ENCODE results near the gene OPTC.

Gene OPTC

GRCh38 chr1:203492748-203493130 is 1.2 kb upstream of the OPTC start:
- H3K27me3 Mint-ChIP-seq: peaks cover 40% of the 10 kb centered on the region
- peaks cover 3% of the 10 kb centered on the region for H3K4me1 Mint-ChIP-seq
- H3K36me3 Mint-ChIP-seq: no peaks in the 10 kb centered on the region
- no peak for ATAC-seq
- no peaks in the 10 kb centered on the region for H3K9me3 Mint-ChIP-seq
- no peak overlapping the region for H3K27ac Mint-ChIP-seq
- no peak overlapping the region for H3K4me3 Mint-ChIP-seq

GRCh38 chr1:203495845-203496244 is 1.9 kb downstream of the OPTC start:
- no peaks in the 10 kb centered on the region for H3K9me3 Mint-ChIP-seq
- no peak overlapping the region for H3K27ac Mint-ChIP-seq
- no peaks in the 10 kb centered on the region for H3K4me1 Mint-ChIP-seq
- H3K27me3 Mint-ChIP-seq: peaks cover 39% of the 10 kb centered on the region
- no peak overlapping the region for H3K4me3 Mint-ChIP-seq
- H3K36me3 Mint-ChIP-seq: no peaks in the 10 kb centered on the region
- no peak for ATAC-seq

- H3K4me1 Mint-ChIP-seq: no peaks in the 10 kb centered on the region
- H3K4me3 Mint-ChIP-seq: no peak overlapping the region
- peaks cover 31% of the 10 kb centered on the region for H3K27me3 Mint-ChIP-seq
- H3K9me3 Mint-ChIP-seq: no peaks in the 10 kb centered on the region
- no peak for ATAC-seq
- no peak overlapping the region for H3K27ac Mint-ChIP-seq
- no peaks in the 10 kb centered on the region for H3K36me3 Mint-ChIP-seq
Observed at GRCh38 chr1:203497269-203497777, 3.4 kb downstream of the OPTC start.

GRCh38 chr1:203499643-203500278 is 5.8 kb downstream of the OPTC start:
- H3K4me3 Mint-ChIP-seq: no peak overlapping the region
- H3K27me3 Mint-ChIP-seq: peaks cover 31% of the 10 kb centered on the region
- peaks cover 5% of the 10 kb centered on the region for H3K4me1 Mint-ChIP-seq
- no peaks in the 10 kb centered on the region for H3K9me3 Mint-ChIP-seq
- peak; percentile 78 for ATAC-seq
- H3K36me3 Mint-ChIP-seq: no peaks in the 10 kb centered on the region
- no peak overlapping the region for H3K27ac Mint-ChIP-seq

- no peaks in the 10 kb centered on the region for H3K9me3 Mint-ChIP-seq
- peaks cover 31% of the 10 kb centered on the region for H3K27me3 Mint-ChIP-seq
- H3K4me3 Mint-ChIP-seq: no peak overlapping the region
- peaks cover 5% of the 10 kb centered on the region for H3K4me1 Mint-ChIP-seq
- no peak overlapping the region for H3K27ac Mint-ChIP-seq
- ATAC-seq: peak; percentile 42
- H3K36me3 Mint-ChIP-seq: no peaks in the 10 kb centered on the region
Observed at GRCh38 chr1:203500279-203500678, 6.3 kb downstream of the OPTC start.

GRCh38 chr1:203503836-203504235 is 9.9 kb downstream of the OPTC start:
- Mint-ChIP-seq H3K4me3 (no peak overlapping the region), H3K4me1 (peaks cover 5% of the 10 kb centered on the region), H3K27me3 (peaks cover 24% of the 10 kb centered on the region), H3K9me3 (no peaks in the 10 kb centered on the region), H3K27ac (no peak overlapping the region), H3K36me3 (no peaks in the 10 kb centered on the region)
- ATAC-seq: no peak

DNA sequence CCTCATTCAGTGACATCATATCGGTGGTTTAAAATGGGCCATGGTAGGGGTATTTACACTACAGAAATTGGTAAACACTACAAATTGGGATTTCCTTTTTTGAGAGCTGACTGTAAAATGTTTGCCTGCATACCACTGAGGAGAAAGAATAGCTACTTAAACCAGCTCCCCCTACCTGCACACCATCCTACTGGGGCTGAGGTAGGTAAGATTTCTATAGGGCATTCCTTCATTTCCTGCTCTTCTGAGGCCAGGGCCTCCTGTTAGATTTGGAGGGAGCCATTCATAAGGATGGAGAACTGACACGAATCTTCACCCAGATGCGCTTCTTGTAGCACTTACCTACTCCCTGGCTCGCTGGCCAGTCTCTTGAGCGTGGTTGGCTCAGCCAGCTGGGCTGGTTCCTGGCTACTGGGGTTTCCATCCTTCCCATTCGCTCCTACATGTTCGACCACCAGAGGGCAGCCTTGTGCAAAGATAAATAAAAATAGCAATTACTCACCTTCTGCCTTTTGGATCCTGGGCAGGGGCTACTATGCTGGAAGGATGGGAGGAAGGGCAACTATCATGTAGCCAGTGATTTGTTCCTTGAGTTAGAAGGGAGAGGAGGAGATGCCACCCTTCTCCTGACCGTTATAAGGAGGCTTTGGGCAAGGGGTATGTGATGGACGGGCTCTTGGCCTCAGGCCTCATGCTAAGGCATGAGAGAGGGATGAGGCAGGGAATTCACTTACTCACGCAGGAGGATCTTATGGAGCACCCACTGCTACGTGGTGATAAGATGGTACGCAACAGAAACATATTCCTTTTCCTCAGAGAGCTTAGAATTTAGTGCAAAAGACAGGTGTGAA is 10.7 kb downstream of the OPTC start:
- peaks cover 5% of the 10 kb centered on the region for H3K4me1 Mint-ChIP-seq
- H3K36me3 Mint-ChIP-seq: no peaks in the 10 kb centered on the region
- no peak overlapping the region for H3K4me3 Mint-ChIP-seq
- no peaks in the 10 kb centered on the region for H3K9me3 Mint-ChIP-seq
- peaks cover 24% of the 10 kb centered on the region for H3K27me3 Mint-ChIP-seq
- no peak overlapping the region for H3K27ac Mint-ChIP-seq
- ATAC-seq: peak; percentile 63

GRCh38 chr1:203505526-203506204 is 11.7 kb downstream of the OPTC start:
- H3K27me3 Mint-ChIP-seq: peaks cover 24% of the 10 kb centered on the region
- H3K36me3 Mint-ChIP-seq: no peaks in the 10 kb centered on the region
- H3K4me1 Mint-ChIP-seq: peaks cover 5% of the 10 kb centered on the region
- no peak overlapping the region for H3K27ac Mint-ChIP-seq
- H3K4me3 Mint-ChIP-seq: no peak overlapping the region
- ATAC-seq: no peak
- H3K9me3 Mint-ChIP-seq: no peaks in the 10 kb centered on the region

DNA sequence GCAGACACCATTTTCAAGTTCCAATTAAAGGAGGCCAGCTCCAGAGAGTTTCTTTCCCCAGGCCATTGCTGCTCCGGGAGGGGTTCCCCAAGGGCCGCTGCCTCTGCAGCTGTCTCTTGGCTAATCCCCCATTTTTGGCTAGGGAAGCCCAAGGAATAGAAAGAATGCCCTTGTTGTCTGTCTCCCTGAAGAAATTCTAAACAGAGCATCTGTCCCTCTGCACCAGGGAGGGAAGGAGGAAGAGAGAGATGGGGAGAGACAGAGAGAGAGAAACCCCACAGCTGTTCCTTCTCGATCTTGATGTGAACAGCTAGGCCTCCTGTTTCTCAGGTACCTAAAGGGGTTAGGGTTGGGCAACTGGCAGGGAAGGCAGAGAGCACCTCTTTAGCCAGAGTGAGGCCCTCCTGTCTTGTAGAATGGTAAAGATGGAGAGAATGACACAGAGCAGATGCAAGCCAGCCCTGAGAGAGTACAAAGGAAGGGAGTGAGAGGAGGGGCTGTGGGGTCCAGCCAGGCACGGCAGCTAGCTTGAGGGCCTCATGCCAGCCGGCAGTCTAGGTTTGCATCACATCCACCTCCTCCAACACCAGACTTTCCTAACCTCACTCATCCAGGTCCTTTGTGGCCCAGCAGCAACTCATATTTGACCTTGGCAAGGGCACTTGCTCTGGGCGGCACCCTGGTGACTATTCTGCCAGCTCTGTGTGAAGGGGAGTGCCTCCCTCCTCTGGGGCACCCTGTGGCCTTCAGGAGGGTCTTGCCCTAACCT is 13.1 kb downstream of the OPTC start:
- H3K4me3 Mint-ChIP-seq: no peak overlapping the region
- no peak for ATAC-seq
- H3K36me3 Mint-ChIP-seq: no peaks in the 10 kb centered on the region
- H3K4me1 Mint-ChIP-seq: peaks cover 5% of the 10 kb centered on the region
- peaks cover 20% of the 10 kb centered on the region for H3K27me3 Mint-ChIP-seq
- H3K9me3 Mint-ChIP-seq: no peaks in the 10 kb centered on the region
- peak overlapping the region; percentile 2 for H3K27ac Mint-ChIP-seq

- Mint-ChIP-seq H3K27ac (no peak overlapping the region), H3K36me3 (no peaks in the 10 kb centered on the region), H3K4me3 (no peak overlapping the region), H3K9me3 (no peaks in the 10 kb centered on the region), H3K27me3 (peaks cover 13% of the 10 kb centered on the region), H3K4me1 (peaks cover 11% of the 10 kb centered on the region)
- no peak for ATAC-seq
Observed at GRCh38 chr1:203507759-203508158, 13.8 kb downstream of the OPTC start.

- no peaks in the 10 kb centered on the region for H3K36me3 Mint-ChIP-seq
- no peak overlapping the region for H3K4me3 Mint-ChIP-seq
- ATAC-seq: no peak
- no peaks in the 10 kb centered on the region for H3K9me3 Mint-ChIP-seq
- no peak overlapping the region for H3K27ac Mint-ChIP-seq
- H3K4me1 Mint-ChIP-seq: peaks cover 19% of the 10 kb centered on the region
- peaks cover 5% of the 10 kb centered on the region for H3K27me3 Mint-ChIP-seq
Observed at GRCh38 chr1:203508463-203509073, 14.6 kb downstream of the OPTC start.

- Mint-ChIP-seq H3K36me3 (no peaks in the 10 kb centered on the region), H3K27ac (no peak overlapping the region), H3K27me3 (no peaks in the 10 kb centered on the region), H3K9me3 (no peaks in the 10 kb centered on the region), H3K4me1 (peaks cover 23% of the 10 kb centered on the region), H3K4me3 (no peak overlapping the region)
- ATAC-seq: no peak
Observed at GRCh38 chr1:203509135-203509534, 15.2 kb downstream of the OPTC start.

DNA sequence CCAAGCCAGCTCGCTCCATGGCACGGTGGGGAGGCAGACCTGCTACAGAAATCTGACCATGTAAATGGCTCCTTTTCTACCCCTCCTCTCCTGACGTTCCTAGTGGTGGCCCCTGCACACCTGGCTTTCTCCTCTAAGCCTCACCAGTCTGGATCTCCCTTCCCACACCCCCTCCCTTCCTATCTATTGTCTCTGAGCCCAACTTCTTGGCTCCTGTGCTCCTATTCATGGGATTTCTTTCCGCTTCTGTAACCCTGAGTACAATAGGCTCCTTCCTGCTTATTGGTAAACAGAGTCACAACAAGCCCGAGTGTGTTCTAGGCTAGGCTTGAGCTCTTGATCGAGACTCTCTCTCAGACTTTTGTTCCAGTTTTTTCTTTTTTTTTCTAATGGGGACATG is 17.6 kb downstream of the OPTC start:
- Mint-ChIP-seq H3K27ac (peak overlapping the region; percentile 66), H3K4me3 (no peak overlapping the region), H3K4me1 (peaks cover 18% of the 10 kb centered on the region), H3K36me3 (no peaks in the 10 kb centered on the region), H3K9me3 (no peaks in the 10 kb centered on the region), H3K27me3 (peaks cover 12% of the 10 kb centered on the region)
- ATAC-seq: no peak

DNA sequence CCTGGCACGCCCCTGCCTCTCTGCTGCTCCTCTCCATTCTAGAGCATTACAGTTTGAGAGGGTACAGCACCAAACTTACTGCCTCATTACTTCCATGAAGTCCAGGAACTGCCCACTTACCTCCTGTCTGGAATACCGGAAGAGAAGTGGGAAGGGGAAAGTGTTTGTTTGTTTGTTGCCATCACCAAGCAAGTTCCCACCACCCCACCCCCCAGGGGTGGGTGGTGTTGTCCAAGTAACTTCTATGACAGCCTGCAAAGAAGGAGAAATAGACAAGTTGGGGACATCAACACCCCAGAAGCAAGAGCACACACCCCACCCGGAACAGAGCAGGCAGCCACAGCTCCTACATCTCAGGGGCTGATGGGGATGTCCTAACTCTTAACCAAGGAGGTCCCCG is 18.0 kb downstream of the OPTC start:
- Mint-ChIP-seq H3K4me1 (peaks cover 18% of the 10 kb centered on the region), H3K9me3 (no peaks in the 10 kb centered on the region), H3K27me3 (peaks cover 12% of the 10 kb centered on the region), H3K27ac (peak overlapping the region; percentile 66), H3K36me3 (no peaks in the 10 kb centered on the region), H3K4me3 (no peak overlapping the region)
- no peak for ATAC-seq

GRCh38 chr1:203512517-203512847 is 18.5 kb downstream of the OPTC start:
- Mint-ChIP-seq H3K9me3 (no peaks in the 10 kb centered on the region), H3K4me1 (peaks cover 18% of the 10 kb centered on the region), H3K27me3 (peaks cover 12% of the 10 kb centered on the region), H3K36me3 (no peaks in the 10 kb centered on the region), H3K4me3 (no peak overlapping the region), H3K27ac (peak overlapping the region; percentile 66)
- no peak for ATAC-seq

Measured in stimulated activated memory B cell treated with anti-CD40 and anti-IgM and Interleukin-4, amounts not matched to agents 10 μg/mL and 1 μg/mL and 100 μg/mL, for 72 hours (primary cell).